ENCODE results near the gene DUSP10.

DNA sequence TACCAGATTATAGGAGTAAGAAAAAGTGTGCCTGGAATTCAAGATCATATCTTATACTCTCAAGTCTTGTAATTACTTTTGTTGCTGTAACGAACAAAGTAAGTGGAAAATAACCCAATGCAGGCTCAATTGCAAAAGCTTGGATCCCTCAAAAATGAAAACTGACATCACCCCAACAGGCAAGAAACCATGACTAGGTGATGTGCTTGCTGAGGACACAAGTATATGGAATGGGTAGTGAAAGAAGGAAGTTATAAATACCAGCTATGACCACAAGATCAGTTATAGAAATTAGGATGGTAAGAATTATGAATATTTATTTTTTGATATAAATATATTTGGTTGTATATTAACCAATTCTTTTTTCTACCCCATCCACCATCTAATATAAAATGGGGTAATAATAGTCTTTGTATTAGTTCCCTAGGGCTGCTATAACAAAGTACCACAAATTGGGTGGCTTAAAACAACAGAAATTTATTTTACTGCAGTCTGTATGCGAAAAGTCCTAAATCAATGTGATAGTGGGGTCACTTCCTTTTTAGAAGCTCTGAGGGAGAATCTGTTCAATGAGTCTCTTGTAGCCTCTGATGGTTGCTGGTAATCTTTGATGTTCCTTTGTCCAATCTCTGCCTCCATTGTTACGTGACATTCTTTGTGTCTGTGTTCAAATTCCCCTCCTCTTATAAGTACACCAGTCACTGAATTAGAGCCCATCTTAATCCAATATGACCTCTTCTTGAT, 45.0 kb downstream of the DUSP10 start:
- TF ChIP-seq CTCF (IDR thresholded peaks at IDR 0.05): no peak
- TF ChIP-seq POLR2A (IDR thresholded peaks at IDR 0.05): no peak
